GM11168 (cell line): ENCODE measurements around the gene STPG4.

Experiments used
- in situ Hi-C: fragments of 300-500 bp; cut with MboI; formaldehyde crosslinking; loops from one replicate; pipeline ENCODE4 v1.12.0; 2022; ENCODE audit warnings: low sequenced_read_pairs; ENCODE audit not compliant: unreplicated experiment

The STPG4 gene

DNA sequence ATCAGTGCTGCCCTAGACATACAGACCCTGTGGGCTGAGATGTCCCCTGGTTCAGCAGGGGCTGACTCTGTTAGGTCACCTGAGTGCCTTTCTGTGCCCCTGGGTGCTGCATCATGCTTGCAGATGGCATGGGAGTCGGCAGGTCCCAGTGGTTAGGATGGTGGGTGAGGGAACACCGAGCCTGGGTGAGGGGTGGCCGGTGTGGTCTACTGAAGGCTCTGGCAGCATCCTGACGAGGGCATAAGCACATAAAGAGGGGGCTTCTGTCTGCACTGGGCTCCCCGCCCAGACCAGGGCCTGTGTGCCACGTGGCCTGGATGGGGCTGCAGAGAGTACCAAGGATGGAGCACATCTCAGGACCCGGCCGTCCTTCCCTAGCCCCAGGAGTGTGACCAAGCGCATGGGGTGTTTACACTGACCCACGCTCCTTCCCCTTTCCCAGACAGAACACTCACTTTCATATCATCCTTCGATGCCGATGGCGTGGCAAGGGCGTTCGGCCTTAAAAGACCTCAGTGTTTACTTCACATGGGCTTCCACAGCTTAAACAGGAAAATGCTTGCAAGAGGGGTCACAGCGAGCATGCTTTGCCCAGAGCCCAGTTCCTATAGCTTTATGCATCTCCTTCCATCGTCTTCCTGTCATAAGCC is 115.1 kb downstream of the STPG4 start:
- in situ Hi-C loops, result no loop called here

DNA sequence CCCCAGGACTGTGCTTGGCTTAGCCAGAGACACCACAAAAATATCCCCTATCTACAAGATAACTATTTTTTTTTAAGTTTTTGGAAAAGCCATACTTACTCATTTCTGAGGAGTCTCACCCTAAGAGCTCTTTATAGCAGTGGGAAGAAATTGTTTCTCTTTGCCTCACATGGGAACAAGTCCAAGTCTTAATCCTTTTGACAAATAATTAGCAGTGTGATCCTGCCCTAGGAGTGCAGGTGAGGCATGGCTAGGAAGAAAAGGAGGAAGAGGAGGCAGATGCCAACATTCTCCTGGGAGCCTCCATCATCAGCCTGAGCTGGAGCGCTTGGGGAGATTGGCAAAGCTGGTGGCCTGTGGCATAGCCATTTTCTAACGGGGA is 115.6 kb downstream of the STPG4 start:
- in situ Hi-C loops, result no loop called here

DNA sequence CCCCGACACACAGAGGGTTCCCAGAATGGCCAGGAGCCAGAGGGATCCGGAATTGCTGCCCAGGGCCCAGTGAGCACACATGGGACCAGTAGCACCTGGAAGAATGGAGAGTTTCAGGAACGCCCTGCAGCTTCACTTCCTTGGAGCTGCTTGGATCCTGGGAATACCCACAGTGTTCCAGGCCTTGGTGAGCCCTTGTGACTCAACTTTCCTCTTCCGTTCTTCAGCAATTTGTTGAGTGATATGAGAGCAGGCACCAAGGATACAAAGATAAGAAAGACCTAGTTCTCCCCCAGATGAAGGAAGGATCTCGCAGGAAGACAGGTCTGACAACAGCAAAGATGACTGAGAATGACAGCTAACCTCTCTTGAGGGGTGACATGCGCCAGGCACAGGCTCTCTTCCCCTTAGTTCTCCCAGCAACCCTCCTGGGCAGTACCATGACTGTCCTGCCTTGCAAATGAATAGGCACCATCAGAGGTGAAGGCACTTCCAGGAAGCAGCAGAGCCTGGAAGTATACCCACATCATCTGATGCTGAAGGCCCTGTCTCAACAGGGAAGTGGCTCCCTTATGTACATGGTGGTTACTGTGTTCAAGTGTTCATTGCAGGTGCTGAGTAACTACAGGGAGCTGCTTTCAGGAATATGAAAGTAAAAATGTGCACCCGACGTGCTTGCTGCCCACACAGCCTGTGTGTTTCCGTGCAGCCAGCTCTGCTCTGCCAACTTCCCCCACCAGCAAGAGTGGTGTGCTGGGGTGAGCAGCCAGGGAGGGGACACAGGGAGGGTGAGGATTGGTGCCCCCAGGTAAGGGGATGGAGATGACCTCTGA is 116.2 kb downstream of the STPG4 start:
- in situ Hi-C loops, result no loop called here

DNA sequence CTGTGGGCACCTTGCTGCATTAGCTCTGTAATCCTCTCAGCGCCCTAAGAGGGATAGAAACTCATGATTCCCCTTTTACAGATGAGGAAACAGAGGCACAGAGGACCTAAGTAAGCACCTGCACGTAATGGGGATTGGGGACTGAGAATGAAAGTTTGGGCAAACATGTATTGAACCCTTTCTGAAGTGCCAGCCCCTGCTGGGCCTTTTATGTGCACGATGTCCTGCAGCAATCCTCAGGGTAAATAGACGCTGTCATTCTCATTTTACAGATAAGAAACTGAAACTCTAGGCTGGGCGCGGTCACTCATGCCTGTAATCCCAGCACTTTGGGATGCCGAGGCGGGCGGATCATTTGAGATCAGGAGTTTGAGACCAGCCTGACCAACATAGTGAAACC is 117.4 kb downstream of the STPG4 start:
- in situ Hi-C loops, result no loop called here
